BLaER1 treated with 17β-estradiol and CSF1 and Interleukin-3, amounts not matched to agents 10 nM and 100 nM (cell line): ENCODE results near the gene BTBD17.

Experiments used
- H3K27ac ChIP-seq, 11 experiments: shearing (Covaris generic); formaldehyde crosslinking; 2 replicates each; pipeline ENCODE4 v1.8.1; 2022
- H3K27me3 ChIP-seq, 11 experiments: shearing (Covaris generic); formaldehyde crosslinking; 2 replicates each; pipeline ENCODE4 v1.8.1; 2022
- H3K36me3 ChIP-seq, 11 experiments: shearing (Covaris generic); formaldehyde crosslinking; 2 replicates each; pipeline ENCODE4 v1.8.1; 2022
- H3K4me1 ChIP-seq, 10 experiments: shearing (Covaris generic); formaldehyde crosslinking; 2 replicates each; pipeline ENCODE4 v1.8.1; 2022
- H3K4me2 ChIP-seq, 11 experiments: shearing (Covaris generic); formaldehyde crosslinking; 2 replicates each; pipeline ENCODE4 v1.8.1; 2022
- H3K4me3 ChIP-seq, 10 experiments: shearing (Covaris generic); formaldehyde crosslinking; 2 replicates each; pipeline ENCODE4 v1.8.1; 2022
- H3K9ac ChIP-seq, 11 experiments: shearing (Covaris generic); formaldehyde crosslinking; 2 replicates each; pipeline ENCODE4 v1.8.1; 2022
- H3K9me3 ChIP-seq, 11 experiments: shearing (Covaris generic); formaldehyde crosslinking; replicated peaks in 1 of 11; 2 replicates each; pipeline ENCODE4 v1.8.1; 2022
- H4K20me1 ChIP-seq, 11 experiments: shearing (Covaris generic); formaldehyde crosslinking; 2 replicates each; pipeline ENCODE4 v1.8.1; 2022
- Cebpa-rat ChIP-seq, 11 experiments: shearing (Covaris generic); IDR thresholded peaks; 2 replicates each; pipeline ENCODE4 v1.8.1; 2022

BTBD17 gene

DNA sequence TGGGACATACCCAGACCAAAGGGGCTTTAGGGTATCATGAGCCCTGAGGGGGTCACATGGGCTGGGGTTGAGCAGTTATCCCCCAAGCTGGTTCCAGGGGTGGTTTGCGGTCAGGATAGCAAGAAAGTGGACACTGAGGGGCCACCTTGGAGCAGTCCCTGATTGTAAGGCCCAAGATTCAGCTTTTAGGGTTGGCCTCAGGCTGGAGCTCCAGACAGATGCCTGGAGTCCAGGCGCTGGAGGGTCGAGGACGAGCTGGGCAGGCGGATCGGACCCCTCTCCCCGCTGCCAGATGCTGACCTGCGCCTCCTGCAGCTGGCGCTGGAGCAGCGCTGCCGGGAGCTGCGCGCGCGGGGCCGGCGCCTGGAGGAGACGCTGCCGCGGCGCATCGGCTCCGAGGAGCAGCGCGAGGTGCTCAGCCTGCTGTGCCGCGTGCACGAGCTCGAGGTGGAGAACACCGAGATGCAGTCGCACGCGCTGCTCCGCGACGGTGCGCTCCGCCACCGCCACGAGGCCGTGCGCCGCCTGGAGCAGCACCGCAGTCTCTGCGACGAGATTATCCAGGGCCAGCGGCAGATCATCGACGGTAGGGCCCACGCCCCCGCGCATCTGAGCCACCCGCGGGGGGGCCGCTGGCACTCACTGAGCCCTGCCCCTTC, 10.0 kb downstream of the BTBD17 start:
- no peak for TF ChIP-seq Cebpa-rat (IDR thresholded peaks at IDR 0.05)
- peaks cover 0 to under 1% (median 0%) of the 10 kb centered on the region in 11 experiments; a peak in 1 of 22 replicates for H3K9me3 ChIP-seq
- no peak overlapping the region for H3K9ac ChIP-seq
- H3K4me2 ChIP-seq, result no peak overlapping the region
- no peak overlapping the region for H3K4me3 ChIP-seq
- H3K27ac ChIP-seq, result no peak overlapping the region
- peaks cover 45 to 68% (median 64%) of the 10 kb centered on the region in 11 experiments for H3K27me3 ChIP-seq
- H3K36me3 ChIP-seq, result no peaks in the 10 kb centered on the region
- H3K4me1 ChIP-seq, result peaks cover 0 to 15% (median 4%) of the 10 kb centered on the region in 10 experiments; a peak in 6 of 20 replicates
- peaks cover 0 to 10% (median 0%) of the 10 kb centered on the region in 11 experiments; a peak in 2 of 22 replicates for H4K20me1 ChIP-seq

DNA sequence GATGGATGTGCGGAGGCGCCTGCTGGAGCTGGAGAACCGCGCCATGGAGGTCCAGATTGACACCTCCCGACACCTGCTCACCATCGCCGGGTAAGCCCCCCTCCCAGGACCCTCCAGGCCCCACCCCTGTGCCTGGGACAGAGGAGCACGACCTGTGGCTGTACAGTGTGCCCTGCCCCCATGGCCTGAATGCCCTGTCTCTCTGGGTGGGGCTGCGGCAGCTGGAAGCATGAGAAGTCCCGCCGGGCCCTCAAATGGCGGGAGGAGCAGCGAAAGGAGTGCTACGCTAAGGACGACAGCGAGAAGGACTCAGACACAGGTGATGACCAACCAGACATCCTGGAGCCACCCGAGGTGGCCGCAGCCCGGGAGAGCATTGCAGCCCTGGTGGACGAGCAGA, 11.2 kb downstream of the BTBD17 start:
- H3K9me3 ChIP-seq, result no peaks in the 10 kb centered on the region
- no peak for TF ChIP-seq Cebpa-rat (IDR thresholded peaks at IDR 0.05)
- H4K20me1 ChIP-seq, result peaks cover 0 to 7% (median 0%) of the 10 kb centered on the region in 11 experiments; a peak in 2 of 22 replicates
- no peaks in the 10 kb centered on the region for H3K36me3 ChIP-seq
- H3K27me3 ChIP-seq, result peaks cover 33 to 56% (median 52%) of the 10 kb centered on the region in 11 experiments
- no peak overlapping the region for H3K4me3 ChIP-seq
- no peak overlapping the region for H3K9ac ChIP-seq
- no peak overlapping the region for H3K27ac ChIP-seq
- no peak overlapping the region for H3K4me2 ChIP-seq
- H3K4me1 ChIP-seq, result peaks cover 0 to 17% (median 4%) of the 10 kb centered on the region in 10 experiments; a peak in 6 of 20 replicates

DNA sequence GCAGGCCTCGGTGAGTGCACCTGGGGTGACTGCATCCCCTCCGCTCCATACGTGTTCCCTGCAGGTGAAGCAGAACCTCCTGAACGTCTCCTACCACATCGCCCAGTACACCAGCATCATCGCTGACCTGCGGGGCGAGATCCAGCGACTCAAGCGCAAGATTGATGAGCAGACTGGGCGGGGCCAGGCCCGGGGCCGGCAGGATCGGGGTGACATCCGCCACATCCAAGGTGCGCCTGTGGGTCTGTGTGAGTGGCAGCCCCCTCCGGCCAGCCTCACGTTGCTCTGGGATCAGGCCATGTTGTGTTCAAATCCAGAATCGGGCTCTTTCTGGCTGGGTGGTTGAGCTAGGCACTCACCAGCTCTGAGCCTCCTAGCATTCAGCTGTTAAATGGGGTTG, 12.5 kb downstream of the BTBD17 start:
- H3K4me3 ChIP-seq, result no peak overlapping the region
- no peak for TF ChIP-seq Cebpa-rat (IDR thresholded peaks at IDR 0.05)
- no peaks in the 10 kb centered on the region for H3K9me3 ChIP-seq
- peaks cover 0 to 6% (median 0%) of the 10 kb centered on the region in 11 experiments; a peak in 2 of 22 replicates for H4K20me1 ChIP-seq
- no peaks in the 10 kb centered on the region for H3K36me3 ChIP-seq
- H3K9ac ChIP-seq, result no peak overlapping the region
- H3K27me3 ChIP-seq, result peaks cover 27 to 43% (median 40%) of the 10 kb centered on the region in 11 experiments
- peaks cover 0 to 24% (median 2%) of the 10 kb centered on the region in 10 experiments; a peak in 5 of 20 replicates for H3K4me1 ChIP-seq
- no peak overlapping the region for H3K27ac ChIP-seq
- no peak overlapping the region for H3K4me2 ChIP-seq

DNA sequence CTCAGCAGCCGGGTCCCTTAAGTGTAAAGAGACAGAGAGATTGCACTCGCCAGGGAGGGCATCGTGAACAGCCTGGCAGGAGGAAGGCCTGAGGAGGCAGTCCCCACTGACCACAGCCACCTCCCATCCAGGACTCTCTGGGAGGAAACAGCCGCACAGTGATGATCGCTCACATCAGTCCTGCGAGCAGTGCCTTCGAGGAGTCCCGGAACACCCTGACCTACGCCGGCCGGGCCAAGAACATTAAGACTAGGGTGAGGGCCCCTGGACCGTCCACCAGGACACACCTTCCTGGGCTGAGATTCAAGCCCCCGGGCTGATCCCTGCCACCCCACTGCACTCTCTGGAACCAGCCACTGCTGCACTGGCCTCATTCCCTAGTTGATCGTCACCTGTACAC, 14.0 kb downstream of the BTBD17 start:
- H3K36me3 ChIP-seq, result no peaks in the 10 kb centered on the region

DNA sequence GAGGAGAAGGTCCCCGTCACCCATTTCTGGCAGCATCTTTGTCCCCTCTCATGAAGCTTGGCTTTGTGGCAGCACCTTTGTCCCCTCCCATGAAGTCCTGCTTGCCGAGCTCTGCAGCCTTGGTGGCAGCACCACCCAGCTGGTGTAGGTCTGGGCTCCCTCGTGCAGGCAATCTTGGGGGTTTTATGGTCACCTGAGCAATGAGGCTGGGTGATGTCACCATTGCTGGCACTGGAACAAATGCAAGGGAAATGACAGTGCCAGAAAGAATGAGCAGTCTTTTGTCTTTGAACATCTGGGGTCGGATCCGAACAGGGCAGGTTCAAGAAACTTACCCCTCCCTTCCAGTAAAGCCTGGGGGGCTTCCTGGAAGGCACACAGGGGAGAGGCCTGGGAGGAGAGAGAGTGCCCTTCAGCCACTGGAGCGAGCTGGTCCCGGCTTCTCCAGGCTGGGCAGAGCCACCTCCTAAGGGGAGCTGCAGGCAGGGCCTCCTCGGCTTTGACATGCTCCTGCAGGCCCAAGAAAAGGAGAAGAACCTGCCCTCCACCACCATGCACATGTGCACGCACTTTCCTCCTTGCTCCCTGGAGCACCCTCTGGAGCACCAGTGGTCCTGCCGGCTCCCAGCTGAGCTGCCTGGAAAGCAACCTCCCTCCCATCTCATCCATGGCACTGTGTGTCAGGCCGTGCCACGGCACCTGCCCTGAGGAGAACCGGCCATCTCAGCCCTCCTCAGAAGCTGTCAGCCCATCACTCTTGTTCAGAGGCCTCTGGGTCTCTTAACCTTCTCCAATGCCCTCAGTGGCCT, 16.0 kb downstream of the BTBD17 start:
- no peak overlapping the region for H3K9ac ChIP-seq
- peaks cover 0 to 8% (median 6%) of the 10 kb centered on the region in 11 experiments; a peak in 18 of 22 replicates for H3K27me3 ChIP-seq
- H3K36me3 ChIP-seq, result no peaks in the 10 kb centered on the region
- H3K4me1 ChIP-seq, result peaks cover 4 to 45% (median 32%) of the 10 kb centered on the region in 10 experiments; a peak in 16 of 20 replicates
- no peak overlapping the region for H3K4me2 ChIP-seq
- TF ChIP-seq Cebpa-rat (IDR thresholded peaks at IDR 0.05), result no peak
- H3K9me3 ChIP-seq, result no peaks in the 10 kb centered on the region
- no peak overlapping the region for H3K27ac ChIP-seq
- H4K20me1 ChIP-seq, result no peaks in the 10 kb centered on the region; a peak in 1 of 22 replicates
- no peak overlapping the region for H3K4me3 ChIP-seq

More for the DNA sequence above, 14.0 kb downstream of the BTBD17 start:
- peaks cover 0 to 6% (median 0%) of the 10 kb centered on the region in 11 experiments; a peak in 2 of 22 replicates for H4K20me1 ChIP-seq
- H3K4me2 ChIP-seq, result no peak overlapping the region
- H3K9ac ChIP-seq, result no peak overlapping the region
- no peaks in the 10 kb centered on the region for H3K9me3 ChIP-seq
- no peak overlapping the region for H3K27ac ChIP-seq
- H3K4me3 ChIP-seq, result no peak overlapping the region
- H3K4me1 ChIP-seq, result peaks cover 0 to 27% (median 12%) of the 10 kb centered on the region in 10 experiments; a peak in 14 of 20 replicates
- H3K27me3 ChIP-seq, result peaks cover 20 to 28% (median 26%) of the 10 kb centered on the region in 11 experiments
- no peak for TF ChIP-seq Cebpa-rat (IDR thresholded peaks at IDR 0.05)

DNA sequence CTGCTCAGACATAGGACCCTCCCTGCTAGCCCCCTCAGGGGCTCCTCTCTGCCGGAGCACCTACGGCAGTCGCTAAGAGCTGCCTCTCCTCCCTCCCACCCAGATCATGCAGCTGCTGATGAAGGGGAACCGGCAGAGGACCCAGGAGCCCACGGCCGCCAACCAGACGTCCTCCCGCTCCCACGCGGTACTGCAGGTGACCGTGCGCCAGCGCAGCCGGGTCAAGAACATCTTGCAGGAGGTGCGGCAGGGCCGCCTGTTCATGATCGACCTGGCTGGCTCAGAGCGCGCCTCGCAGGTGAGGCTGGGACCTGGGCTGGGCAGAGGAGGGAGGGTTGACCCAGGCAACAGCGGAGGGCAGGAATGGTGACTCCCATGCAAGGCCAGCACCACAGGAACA, 17.0 kb downstream of the BTBD17 start:
- Histone ChIP-seq H3K36me3 (no peaks in the 10 kb centered on the region), H3K9me3 (no peaks in the 10 kb centered on the region), H3K4me3 (no peak overlapping the region), H3K4me1 (peaks cover 4 to 55% (median 42%) of the 10 kb centered on the region in 10 experiments; a peak in 16 of 20 replicates), H3K4me2 (no peak overlapping the region), H3K27me3 (peaks cover 0 to 8% (median 0%) of the 10 kb centered on the region in 11 experiments; a peak in 5 of 22 replicates), H3K27ac (no peak overlapping the region; a peak in 1 of 22 replicates), H4K20me1 (no peaks in the 10 kb centered on the region; a peak in 1 of 22 replicates), H3K9ac (no peak overlapping the region)
- no peak for TF ChIP-seq Cebpa-rat (IDR thresholded peaks at IDR 0.05)

DNA sequence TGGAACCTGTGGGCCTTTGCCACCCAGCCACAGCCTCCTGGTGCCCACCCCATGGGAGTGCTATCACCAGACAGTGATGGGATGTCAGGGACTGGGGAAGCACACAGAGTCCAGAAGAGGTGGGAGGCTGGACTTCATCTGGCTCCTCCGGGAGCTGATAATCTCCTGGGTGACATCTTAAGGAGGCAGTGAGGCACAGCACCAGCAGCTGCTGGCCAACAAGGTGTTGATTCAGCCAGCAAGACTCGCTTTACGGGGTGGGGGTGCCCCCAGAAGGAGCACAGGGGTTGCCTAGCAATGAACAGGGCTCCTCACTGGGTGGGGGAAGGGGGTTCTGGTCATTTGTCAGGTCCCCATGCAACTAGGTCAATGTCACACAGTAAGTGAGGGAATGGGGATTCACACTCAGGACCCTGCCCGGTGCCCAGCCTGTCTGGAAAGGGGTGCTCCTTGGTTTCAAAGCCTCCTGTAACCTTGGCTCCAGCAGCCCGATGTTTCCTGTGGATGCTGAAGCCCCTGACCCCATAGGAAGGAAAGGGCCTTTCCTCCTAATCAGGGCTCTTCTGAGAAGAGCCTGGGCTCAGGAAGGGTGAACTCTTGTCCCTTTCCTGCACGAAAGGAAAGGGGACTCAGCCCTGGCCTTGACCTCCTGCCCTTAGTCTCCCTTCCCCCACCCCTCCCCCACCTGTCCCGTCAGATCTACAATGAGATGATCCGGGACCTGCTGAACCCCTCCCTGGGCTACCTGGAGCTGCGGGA, 18.0 kb downstream of the BTBD17 start:
- Histone ChIP-seq H3K36me3 (no peaks in the 10 kb centered on the region), H3K27me3 (peaks cover 0 to 10% (median 0%) of the 10 kb centered on the region in 11 experiments; a peak in 4 of 22 replicates), H3K4me3 (no peak overlapping the region), H3K4me1 (peaks cover 13 to 65% (median 52%) of the 10 kb centered on the region in 10 experiments; a peak in 17 of 20 replicates), H3K4me2 (peak overlapping the region in 6 of 11 experiments; percentile 9 to 80 (median 41); a peak in 8 of 22 replicates), H4K20me1 (no peaks in the 10 kb centered on the region; a peak in 1 of 22 replicates), H3K9me3 (no peaks in the 10 kb centered on the region), H3K27ac (peak overlapping the region in 1 of 11 experiments; percentile 22; a peak in 1 of 22 replicates), H3K9ac (no peak overlapping the region)
- TF ChIP-seq Cebpa-rat (IDR thresholded peaks at IDR 0.05), result no peak

DNA sequence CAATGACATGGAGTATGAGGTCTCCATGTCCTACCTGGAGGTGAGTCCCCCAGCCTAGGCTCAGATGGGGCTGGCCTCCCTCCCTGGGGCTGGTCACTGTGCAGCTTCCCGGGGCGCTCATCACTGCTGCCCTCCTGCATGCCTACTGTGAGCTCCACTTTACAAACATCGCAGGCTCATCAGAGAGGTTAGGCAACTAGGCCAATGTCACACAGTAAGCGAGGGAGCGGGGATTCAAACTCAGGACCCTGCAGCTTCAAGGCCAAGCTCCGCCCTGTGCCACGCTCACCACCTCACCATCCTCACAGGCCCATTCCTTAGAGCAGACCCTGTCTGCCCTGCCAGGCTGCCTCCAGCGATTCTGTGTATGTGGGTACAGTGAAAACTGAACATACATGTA, 18.5 kb downstream of the BTBD17 start:
- no peak overlapping the region for H3K9ac ChIP-seq
- H3K4me3 ChIP-seq, result no peak overlapping the region
- no peaks in the 10 kb centered on the region for H3K36me3 ChIP-seq
- H3K27me3 ChIP-seq, result peaks cover 0 to 10% (median 0%) of the 10 kb centered on the region in 11 experiments; a peak in 4 of 22 replicates
- peaks cover 13 to 69% (median 55%) of the 10 kb centered on the region in 10 experiments; a peak in 17 of 20 replicates for H3K4me1 ChIP-seq
- H4K20me1 ChIP-seq, result no peaks in the 10 kb centered on the region; a peak in 1 of 22 replicates
- H3K4me2 ChIP-seq, result peak overlapping the region in 8 of 11 experiments; percentile 8 to 87 (median 62); a peak in 12 of 22 replicates
- peak overlapping the region in 1 of 11 experiments; percentile 22; a peak in 1 of 22 replicates for H3K27ac ChIP-seq
- no peak for TF ChIP-seq Cebpa-rat (IDR thresholded peaks at IDR 0.05)
- no peaks in the 10 kb centered on the region for H3K9me3 ChIP-seq
